ENCODE measurements around the gene COL4A3.

Gene COL4A3

DNA sequence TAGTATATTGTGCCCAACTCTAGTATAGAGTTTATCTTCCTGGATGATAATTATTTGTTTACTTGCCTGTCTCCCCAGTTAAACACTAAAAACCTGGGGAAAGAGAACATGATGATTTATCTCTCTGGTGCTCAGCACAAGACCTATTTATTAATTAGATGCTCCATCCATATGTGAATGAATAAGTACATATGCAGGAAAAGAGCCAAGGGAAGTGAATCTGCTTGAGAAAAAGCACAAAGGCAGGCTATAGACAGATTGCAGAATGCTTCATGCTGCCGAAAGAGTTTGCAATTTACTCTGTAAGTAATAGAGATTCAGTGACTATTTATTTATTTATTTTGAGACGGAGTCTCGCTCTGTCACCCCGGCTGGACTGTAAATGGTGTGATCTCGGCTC is 123.3 kb downstream of the COL4A3 start:
- TF ChIP-seq ZBTB7A (IDR thresholded peaks at IDR 0.05; ENCODE audit: low read depth) (no peak), CREB1 (IDR thresholded peaks at IDR 0.05; ENCODE audit: low read depth) (no peak), NFIC (IDR thresholded peaks at IDR 0.05) (no peak), TEAD4 (IDR thresholded peaks at IDR 0.05) (no peak), TCF12 (IDR thresholded peaks at IDR 0.05; ENCODE audit: low read depth) (no peak)
- TF ChIP-seq, protein P1, sequence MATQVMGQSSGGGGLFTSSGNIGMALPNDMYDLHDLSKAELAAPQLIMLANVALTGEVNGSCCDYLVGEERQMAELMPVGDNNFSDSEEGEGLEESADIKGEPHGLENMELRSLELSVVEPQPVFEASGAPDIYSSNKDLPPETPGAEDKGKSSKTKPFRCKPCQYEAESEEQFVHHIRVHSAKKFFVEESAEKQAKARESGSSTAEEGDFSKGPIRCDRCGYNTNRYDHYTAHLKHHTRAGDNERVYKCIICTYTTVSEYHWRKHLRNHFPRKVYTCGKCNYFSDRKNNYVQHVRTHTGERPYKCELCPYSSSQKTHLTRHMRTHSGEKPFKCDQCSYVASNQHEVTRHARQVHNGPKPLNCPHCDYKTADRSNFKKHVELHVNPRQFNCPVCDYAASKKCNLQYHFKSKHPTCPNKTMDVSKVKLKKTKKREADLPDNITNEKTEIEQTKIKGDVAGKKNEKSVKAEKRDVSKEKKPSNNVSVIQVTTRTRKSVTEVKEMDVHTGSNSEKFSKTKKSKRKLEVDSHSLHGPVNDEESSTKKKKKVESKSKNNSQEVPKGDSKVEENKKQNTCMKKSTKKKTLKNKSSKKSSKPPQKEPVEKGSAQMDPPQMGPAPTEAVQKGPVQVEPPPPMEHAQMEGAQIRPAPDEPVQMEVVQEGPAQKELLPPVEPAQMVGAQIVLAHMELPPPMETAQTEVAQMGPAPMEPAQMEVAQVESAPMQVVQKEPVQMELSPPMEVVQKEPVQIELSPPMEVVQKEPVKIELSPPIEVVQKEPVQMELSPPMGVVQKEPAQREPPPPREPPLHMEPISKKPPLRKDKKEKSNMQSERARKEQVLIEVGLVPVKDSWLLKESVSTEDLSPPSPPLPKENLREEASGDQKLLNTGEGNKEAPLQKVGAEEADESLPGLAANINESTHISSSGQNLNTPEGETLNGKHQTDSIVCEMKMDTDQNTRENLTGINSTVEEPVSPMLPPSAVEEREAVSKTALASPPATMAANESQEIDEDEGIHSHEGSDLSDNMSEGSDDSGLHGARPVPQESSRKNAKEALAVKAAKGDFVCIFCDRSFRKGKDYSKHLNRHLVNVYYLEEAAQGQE (IDR thresholded peaks at IDR 0.05; ENCODE audit: low read depth) = no peak

DNA sequence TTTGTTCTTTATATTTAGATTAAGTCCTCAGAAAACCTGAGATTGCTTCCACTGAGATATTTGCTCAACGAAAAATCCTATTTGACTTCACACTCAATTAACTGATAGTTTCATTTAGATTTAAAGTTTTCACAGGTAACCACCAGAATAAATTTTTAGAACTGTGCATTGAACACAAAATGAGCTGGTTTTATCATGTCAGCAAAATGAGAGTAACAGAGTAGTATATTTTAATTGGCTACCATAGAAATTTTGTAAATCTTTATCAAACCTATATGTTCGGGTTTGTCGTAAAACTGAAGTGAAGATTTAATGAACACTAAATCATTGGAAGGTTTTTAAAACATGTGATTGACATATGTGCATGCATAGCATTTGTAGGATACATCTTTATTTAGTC is 127.9 kb downstream of the COL4A3 start:
- TF ChIP-seq EGR1 (IDR thresholded peaks at IDR 0.05) = no peak
- no peak for TF ChIP-seq NFIC (IDR thresholded peaks at IDR 0.05)
- no peak for TF ChIP-seq TEAD4 (IDR thresholded peaks at IDR 0.05)
- TF ChIP-seq, protein P1 (IDR thresholded peaks at IDR 0.05; ENCODE audit: low read depth) = no peak
- TF ChIP-seq YY1 (IDR thresholded peaks at IDR 0.05; ENCODE audit: low read depth) = no peak

DNA sequence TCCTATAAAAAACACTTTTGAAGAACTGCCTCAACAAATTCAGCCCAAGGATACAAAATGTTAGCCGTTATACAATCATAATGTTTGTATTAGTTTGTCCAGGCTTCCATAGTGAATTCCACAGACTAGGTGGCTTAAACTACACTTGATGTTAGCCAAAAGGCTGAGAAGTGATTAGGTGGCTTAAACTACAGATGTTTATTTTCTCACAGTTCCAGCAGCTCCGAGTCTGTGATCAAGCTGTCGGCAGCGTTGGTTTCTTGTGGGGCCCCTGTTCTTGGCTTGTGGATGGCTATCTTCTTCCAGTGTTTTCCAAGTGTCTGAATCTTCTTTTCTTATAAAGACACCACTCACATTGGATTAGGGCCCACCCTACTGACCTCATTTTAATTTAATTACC is 129.1 kb downstream of the COL4A3 start:
- TF ChIP-seq TEAD4 (IDR thresholded peaks at IDR 0.05) (no peak), CREB1 (IDR thresholded peaks at IDR 0.05; ENCODE audit: low read depth) (no peak), NFIC (IDR thresholded peaks at IDR 0.05) (no peak), CEBPB (IDR thresholded peaks at IDR 0.05) (no peak), TAF1 (IDR thresholded peaks at IDR 0.05; ENCODE audit: low read depth) (no peak), RAD21 (IDR thresholded peaks at IDR 0.05; ENCODE audit: low read depth) (no peak), YY1 (IDR thresholded peaks at IDR 0.05; ENCODE audit: low read depth) (no peak), ZBTB7A (IDR thresholded peaks at IDR 0.05; ENCODE audit: low read depth) (no peak), EP300 (IDR thresholded peaks at IDR 0.05; ENCODE audit: borderline replicate concordance) (no peak), EGR1 (IDR thresholded peaks at IDR 0.05) (no peak), FOXM1 (IDR thresholded peaks at IDR 0.05; ENCODE audit: borderline replicate concordance, low read depth) (no peak), TCF12 (IDR thresholded peaks at IDR 0.05; ENCODE audit: low read depth) (no peak)
- TF ChIP-seq, protein P2, sequence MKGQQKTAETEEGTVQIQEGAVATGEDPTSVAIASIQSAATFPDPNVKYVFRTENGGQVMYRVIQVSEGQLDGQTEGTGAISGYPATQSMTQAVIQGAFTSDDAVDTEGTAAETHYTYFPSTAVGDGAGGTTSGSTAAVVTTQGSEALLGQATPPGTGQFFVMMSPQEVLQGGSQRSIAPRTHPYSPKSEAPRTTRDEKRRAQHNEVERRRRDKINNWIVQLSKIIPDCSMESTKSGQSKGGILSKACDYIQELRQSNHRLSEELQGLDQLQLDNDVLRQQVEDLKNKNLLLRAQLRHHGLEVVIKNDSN (IDR thresholded peaks at IDR 0.05) = no peak
- TF ChIP-seq, protein P1 (IDR thresholded peaks at IDR 0.05; ENCODE audit: low read depth) = no peak
- TF ChIP-seq, protein P3, sequence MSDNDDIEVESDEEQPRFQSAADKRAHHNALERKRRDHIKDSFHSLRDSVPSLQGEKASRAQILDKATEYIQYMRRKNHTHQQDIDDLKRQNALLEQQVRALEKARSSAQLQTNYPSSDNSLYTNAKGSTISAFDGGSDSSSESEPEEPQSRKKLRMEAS (IDR thresholded peaks at IDR 0.05) = no peak

DNA sequence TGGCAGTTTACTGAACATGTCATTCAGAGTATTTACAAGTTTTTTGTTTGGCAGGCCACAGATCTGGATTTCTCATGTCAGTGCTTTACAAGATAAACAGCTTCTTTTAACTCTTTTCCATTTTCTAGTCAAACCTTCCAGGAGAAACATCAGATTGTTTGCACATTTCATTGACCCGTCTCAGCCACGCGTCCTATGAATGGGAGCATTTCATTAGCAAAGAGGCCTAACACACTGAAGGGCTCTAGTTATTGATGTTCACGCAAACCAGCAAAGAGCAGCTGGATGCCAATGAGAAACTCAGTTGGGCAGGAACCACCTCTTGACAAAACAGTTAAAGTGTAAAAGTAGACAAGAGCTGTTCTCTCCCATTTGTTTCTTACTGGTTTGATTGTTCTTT is 131.4 kb downstream of the COL4A3 start:
- TF ChIP-seq CEBPB (IDR thresholded peaks at IDR 0.05) = no peak
- no peak for TF ChIP-seq EP300 (IDR thresholded peaks at IDR 0.05; ENCODE audit: borderline replicate concordance)
- TF ChIP-seq, protein P1 (IDR thresholded peaks at IDR 0.05; ENCODE audit: low read depth) = no peak
- TF ChIP-seq RAD21 (IDR thresholded peaks at IDR 0.05; ENCODE audit: low read depth) = no peak
- no peak for TF ChIP-seq TCF12 (IDR thresholded peaks at IDR 0.05; ENCODE audit: low read depth)
- TF ChIP-seq, protein P3 (IDR thresholded peaks at IDR 0.05) = no peak
- no peak for TF ChIP-seq NFIC (IDR thresholded peaks at IDR 0.05)
- no peak for TF ChIP-seq YY1 (IDR thresholded peaks at IDR 0.05; ENCODE audit: low read depth)
- no peak for TF ChIP-seq FOXM1 (IDR thresholded peaks at IDR 0.05; ENCODE audit: borderline replicate concordance, low read depth)
- TF ChIP-seq TAF1 (IDR thresholded peaks at IDR 0.05; ENCODE audit: low read depth) = no peak
- no peak for TF ChIP-seq TEAD4 (IDR thresholded peaks at IDR 0.05)
- TF ChIP-seq ZBTB7A (IDR thresholded peaks at IDR 0.05; ENCODE audit: low read depth) = no peak
- no peak for TF ChIP-seq EGR1 (IDR thresholded peaks at IDR 0.05)
- TF ChIP-seq, protein P2 (IDR thresholded peaks at IDR 0.05) = no peak
- no peak for TF ChIP-seq CREB1 (IDR thresholded peaks at IDR 0.05; ENCODE audit: low read depth)
